HG02678 (cell line): Measurements from ENCODE around the gene SAP30BP.

Source experiments
- ATAC-seq: cut with Tn5 transposase; IDR thresholded peaks from one replicate; pipeline ENCODE4 v1.9.1; 2021; ENCODE audit warnings: mild to moderate bottlenecking, moderate library complexity; ENCODE audit not compliant: unreplicated experiment

SAP30BP gene

GRCh38 chr17:75646638-75646992 is 20.5 kb upstream of the SAP30BP start:
- no peak for ATAC-seq

- ATAC-seq = no peak
These were observed 20.1 kb upstream of the SAP30BP start for GRCh38 chr17:75647061-75647460.

GRCh38 chr17:75647921-75648320 is 19.2 kb upstream of the SAP30BP start:
- no peak for ATAC-seq

GRCh38 chr17:75649687-75650086 is 17.5 kb upstream of the SAP30BP start:
- no peak for ATAC-seq

- ATAC-seq = no peak
These were observed 16.3 kb upstream of the SAP30BP start for GRCh38 chr17:75650874-75651273.

- ATAC-seq = no peak
These were observed 14.8 kb upstream of the SAP30BP start for GRCh38 chr17:75652341-75652740.

GRCh38 chr17:75652934-75653549 is 14.1 kb upstream of the SAP30BP start:
- no peak for ATAC-seq

GRCh38 chr17:75654176-75654575 is 13.0 kb upstream of the SAP30BP start:
- ATAC-seq = no peak

GRCh38 chr17:75658237-75658636 is 8.9 kb upstream of the SAP30BP start:
- ATAC-seq = no peak

GRCh38 chr17:75661531-75661930 is 5.6 kb upstream of the SAP30BP start:
- no peak for ATAC-seq

GRCh38 chr17:75662511-75662910 is 4.6 kb upstream of the SAP30BP start:
- ATAC-seq = no peak

- peak; percentile 67 for ATAC-seq
These were observed 3.0 kb upstream of the SAP30BP start for GRCh38 chr17:75664099-75664549.

- ATAC-seq = no peak
These were observed 1.2 kb upstream of the SAP30BP start for GRCh38 chr17:75665981-75666380.

GRCh38 chr17:75667825-75668224 is 687 bp downstream of the SAP30BP start:
- no peak for ATAC-seq

- no peak for ATAC-seq
These were observed 1.4 kb downstream of the SAP30BP start for GRCh38 chr17:75668489-75668888.

- ATAC-seq = no peak
These were observed 3.7 kb downstream of the SAP30BP start for GRCh38 chr17:75670868-75671267.

- no peak for ATAC-seq
These were observed 4.9 kb downstream of the SAP30BP start for GRCh38 chr17:75672011-75672410.

- ATAC-seq = no peak
These were observed 6.3 kb downstream of the SAP30BP start for GRCh38 chr17:75673487-75673886.

- no peak for ATAC-seq
These were observed 9.3 kb downstream of the SAP30BP start for GRCh38 chr17:75676461-75676860.

- ATAC-seq = no peak
These were observed 12.6 kb downstream of the SAP30BP start for GRCh38 chr17:75679706-75680211.

- ATAC-seq = no peak
These were observed 13.3 kb downstream of the SAP30BP start for GRCh38 chr17:75680431-75680830.

- ATAC-seq = no peak
These were observed 14.2 kb downstream of the SAP30BP start for GRCh38 chr17:75681289-75681688.

- no peak for ATAC-seq
These were observed 16.4 kb downstream of the SAP30BP start for GRCh38 chr17:75683583-75683982.
